ENCODE results near the gene CCDC90B.

DNA sequence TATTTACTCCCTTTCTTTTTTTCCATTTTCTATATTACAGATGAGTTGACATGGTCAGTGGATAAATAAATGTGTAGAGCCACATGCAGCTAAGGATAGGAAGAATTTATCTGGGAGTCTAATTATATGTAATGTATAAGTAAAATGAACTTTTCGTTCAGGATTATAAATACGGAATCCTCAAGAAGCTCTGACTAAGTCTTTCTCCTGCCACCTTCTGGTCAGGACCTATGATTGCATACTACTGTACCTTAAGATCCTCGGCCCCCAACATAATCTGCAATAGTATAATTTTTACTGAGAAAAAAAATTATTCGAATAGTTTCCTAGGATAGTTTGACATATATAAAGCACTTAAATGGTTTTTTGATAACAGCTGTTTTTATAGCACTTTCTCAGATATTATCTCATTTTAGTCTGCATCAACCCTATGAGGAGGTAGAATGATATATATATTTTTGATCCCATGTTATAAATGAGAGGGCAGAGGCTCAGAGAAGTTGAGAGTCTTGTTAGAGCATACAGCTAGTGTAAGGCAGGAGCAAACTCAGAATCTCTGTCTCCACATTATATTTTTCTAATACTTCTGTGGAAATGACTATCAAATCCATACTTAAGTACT, 36.1 kb downstream of the CCDC90B start:
- peak; percentile 50 to 68 (median 55) for TF ChIP-seq CTCF (IDR thresholded peaks at IDR 0.05)
- TF ChIP-seq POLR2AphosphoS5 (IDR thresholded peaks at IDR 0.05): no peak
